Measurements from ENCODE around the gene SIK2.

The SIK2 gene

DNA sequence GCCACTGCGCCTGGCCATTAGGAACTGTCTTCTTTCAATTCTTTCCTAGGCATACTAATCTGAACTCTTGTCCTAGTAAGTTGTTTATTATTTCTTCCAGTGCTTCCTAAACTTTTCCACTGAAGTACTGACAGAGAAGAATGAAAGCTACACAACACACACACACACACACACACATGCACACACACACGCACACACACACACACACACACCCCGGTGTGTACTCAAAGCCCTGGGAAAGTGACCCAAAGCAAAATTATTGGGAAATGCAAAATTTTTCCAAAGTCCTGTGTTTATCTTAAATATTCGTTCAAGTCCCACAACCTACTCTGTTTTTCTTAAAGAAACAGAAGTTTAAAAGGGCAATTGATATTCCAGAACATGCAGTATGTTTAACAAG lies 19.4 kb upstream of the SIK2 start:
- DNase-seq = no peak

DNA sequence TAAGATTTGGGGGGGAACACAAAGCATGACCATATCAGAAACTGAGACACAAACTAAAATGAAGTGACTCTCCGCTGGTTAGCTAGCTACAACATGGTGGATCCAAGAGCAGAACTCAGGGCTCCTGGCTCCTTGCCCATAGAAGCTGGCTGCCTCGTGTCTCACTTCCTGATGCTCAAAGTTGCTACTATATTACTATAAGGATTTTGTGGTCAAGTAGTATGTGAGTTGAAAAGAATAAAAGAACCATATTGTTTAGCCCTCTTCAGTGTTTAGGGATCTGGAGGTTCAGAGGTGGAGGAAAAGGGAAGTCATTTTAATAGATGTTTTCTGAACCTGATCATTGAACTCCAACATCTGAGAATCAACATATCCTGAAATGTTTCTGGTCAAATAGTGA lies 16.9 kb upstream of the SIK2 start:
- no peak for DNase-seq

DNA sequence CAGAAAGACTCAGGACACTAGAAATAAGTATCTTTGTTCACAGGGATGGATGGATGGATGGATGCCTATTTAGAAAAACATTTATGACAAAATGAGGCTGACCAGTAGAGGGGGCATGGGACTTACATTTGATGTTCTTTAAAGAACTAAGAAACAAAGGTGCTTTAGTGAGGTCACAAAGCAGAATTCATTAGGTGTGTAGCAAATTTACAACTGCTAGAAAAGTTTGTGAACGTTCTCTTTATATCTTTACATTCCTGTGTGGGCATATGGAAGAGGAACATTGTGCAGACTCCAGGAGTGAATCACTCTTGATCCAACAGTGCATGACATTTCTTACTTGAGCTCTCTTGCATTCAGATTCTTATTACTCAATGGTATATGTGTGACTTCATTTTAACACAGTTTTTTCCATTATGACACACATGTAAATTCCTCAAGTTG lies 15.8 kb upstream of the SIK2 start:
- no peak for DNase-seq

DNA sequence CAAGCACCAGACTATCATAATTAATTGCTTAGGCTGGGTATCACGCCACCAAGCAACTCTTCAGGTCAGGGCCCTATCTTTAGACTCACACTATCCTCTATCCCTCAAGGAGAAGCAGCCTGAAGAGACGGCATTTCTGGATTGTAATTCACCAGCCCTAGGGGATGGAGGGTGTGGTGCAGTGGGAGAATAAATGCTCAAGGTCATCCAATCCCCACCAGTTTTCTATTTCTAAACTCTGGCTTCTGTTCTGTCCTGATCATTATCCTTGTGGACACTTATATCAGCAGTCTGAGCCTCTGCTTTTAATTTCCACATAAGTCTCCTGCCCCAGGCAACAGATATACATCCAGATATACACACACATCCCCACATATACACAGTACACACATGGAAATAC lies 13.1 kb upstream of the SIK2 start:
- no peak for DNase-seq

- DNase-seq = no peak
Measured at GRCh38 chr11:111589886-111590499, 12.3 kb upstream of the SIK2 start.

DNA sequence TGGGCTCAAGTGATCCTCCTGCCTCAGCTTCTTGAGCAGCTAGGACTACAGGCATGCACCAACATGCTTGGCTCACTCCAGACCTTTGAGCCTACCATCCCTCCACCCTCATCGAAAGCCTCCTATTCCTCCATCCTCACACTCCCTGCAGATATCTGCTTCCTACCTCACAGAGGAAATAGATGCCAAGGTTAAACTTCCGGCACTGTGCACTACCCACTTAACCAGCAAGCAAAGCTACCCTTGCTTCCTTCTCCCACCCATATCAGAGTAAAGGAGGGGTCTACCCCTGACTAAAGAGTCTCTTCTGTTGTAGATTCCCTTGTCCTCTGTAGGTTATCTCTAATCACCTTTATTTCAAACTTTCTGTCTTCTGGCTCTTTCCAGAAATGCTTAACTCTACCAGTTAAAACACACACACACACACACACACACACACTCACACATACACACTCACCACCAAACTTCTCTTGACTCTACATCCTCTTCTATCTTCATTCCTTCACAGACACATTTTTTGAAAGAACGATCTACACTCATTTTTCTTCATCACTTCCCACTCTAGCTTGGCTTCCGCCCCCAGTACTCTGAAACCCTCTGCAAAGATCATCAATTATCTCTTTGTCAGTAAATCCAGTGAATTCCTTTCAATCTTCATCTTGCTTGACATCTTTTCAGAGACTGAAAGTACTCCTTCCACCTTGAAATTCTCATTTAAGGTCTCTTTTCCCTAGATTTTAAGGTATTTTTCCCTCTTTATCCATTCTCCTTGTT lies 10.9 kb upstream of the SIK2 start:
- DNase-seq = no peak

DNA sequence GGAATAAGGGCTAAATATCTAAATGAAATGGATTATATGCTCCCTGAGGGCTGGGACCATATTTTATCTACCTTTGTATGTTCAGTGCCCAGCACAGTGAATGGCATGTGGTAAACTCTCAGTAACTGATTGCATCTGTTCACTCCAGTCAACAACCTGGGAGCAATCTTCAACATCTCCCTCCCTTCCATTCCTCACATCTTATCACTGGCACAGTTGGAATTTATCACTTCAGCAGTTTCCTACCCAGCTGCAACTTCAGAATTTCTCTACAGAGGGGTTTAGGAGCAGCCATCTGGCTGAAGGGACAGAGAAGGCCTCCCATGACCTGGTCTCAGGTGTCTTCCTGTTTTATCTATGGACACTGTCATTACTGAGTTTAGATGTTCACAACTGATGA lies 9.8 kb upstream of the SIK2 start:
- no peak for DNase-seq

GRCh38 chr11:111596319-111596718 lies 5.9 kb upstream of the SIK2 start:
- no peak for DNase-seq

- no peak for DNase-seq
Measured at GRCh38 chr11:111598148-111598547, 4.1 kb upstream of the SIK2 start.

GRCh38 chr11:111598559-111598958 lies 3.7 kb upstream of the SIK2 start:
- DNase-seq = no peak

- DNase-seq = no peak
Measured at GRCh38 chr11:111601636-111601978, 642 bp upstream of the SIK2 start.

DNA sequence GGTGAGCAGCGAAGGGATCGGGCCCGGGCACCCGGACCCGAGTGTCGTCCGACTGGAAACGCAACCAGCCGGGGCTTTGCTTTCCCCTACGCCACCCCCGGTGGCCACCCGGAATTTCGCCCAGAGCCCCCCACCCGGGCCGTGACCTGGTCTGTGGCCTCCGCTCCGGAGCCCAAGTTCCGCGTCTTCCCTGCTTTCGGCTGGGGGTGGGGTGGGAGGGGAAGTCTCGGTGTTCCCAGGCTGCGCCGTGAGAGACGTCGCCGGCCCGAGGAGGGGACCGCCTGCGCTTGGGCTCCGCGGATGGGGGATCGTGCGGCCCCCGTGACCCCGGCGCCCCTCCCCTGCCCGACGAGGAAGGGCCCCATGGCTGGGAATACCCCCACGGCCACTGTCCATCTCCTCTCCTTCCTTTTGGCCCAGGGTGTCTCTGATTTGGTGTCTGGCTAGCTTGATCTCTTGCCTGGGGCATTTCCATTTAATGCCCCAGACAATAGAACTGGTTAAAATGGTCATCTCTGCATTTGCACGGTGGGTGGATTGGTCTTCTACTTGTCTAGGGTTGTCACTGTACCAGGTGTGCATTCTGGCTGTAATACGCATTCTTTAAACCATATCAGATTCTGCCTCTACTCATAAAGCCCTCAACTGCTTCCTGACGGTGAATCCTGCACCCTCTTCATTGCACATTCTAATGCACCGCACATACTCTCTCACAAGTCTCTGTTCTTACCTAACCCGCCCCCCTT lies 789 bp downstream of the SIK2 start:
- no peak for DNase-seq

- no peak for DNase-seq
Measured at GRCh38 chr11:111603611-111604130, 1.4 kb downstream of the SIK2 start.

DNA sequence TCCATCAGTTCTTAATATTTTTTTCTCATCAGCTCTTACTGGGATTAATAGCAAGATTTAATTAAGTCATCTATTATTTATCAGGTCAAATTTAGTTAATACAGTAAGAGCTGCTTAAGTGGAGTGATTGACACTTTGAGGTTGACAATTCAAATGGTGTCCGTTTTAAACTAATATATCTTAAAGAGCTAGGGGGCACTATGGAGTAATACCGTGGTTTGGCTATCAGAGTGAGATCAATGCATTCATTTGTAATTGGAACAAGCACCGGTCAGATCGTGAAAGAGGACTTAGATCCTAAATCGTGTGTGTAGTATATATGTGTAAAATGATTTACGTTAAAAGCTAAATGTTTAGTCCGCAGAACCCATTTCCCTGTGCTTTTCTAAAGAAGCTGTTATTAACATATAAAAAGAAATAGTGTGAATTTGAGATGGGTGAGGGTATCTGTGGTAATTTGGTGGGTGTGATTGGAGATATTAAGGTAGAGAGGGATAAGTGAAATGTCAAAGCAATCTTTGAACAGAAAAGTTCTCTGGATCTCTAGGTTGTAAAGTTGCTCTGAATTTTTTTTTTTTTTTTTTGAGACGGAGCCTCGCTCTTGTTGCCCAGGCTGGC lies 2.3 kb downstream of the SIK2 start:
- no peak for DNase-seq

GRCh38 chr11:111605681-111606080 lies 3.4 kb downstream of the SIK2 start:
- DNase-seq = no peak

- DNase-seq = no peak
Measured at GRCh38 chr11:111606986-111607385, 4.7 kb downstream of the SIK2 start.

GRCh38 chr11:111607751-111608150 lies 5.5 kb downstream of the SIK2 start:
- DNase-seq = no peak

DNA sequence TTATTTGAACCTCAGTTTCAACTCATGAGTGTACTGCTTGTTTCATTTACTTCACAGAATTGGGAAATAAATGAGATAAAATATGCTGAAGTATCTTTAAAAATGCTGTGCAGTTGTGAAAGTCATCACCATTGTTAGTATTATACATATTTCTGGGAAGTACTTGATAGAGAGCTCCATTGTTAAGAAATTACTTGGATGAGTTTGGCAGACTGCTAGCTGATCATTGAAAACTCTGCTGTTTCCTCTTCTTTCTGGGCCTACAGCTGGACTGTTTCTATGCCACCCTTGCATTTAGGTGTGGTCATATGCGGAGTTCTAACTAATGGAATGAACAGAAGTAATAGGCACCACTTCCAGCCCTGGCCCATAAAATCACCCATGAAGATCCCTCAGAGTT lies 10.0 kb downstream of the SIK2 start:
- DNase-seq = no peak

DNA sequence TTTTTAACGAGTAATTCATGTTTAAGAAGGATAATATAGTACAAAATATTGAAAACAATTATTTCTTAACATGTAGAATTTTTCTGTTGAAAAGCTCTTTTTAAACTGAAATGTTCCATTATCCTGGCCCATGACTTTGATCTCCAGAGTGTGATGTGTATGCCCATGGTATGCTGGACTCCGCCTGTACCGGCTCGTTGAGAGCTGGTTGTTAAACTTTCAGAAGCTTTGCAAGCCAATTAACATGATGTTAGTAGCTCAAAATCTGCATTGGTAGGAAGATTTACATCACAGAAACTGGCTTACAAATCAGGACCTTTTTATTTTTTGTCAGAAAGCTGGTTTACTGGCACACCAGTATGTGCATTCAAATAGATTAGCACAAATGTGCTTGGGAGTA lies 15.0 kb downstream of the SIK2 start:
- DNase-seq = no peak

GRCh38 chr11:111620518-111620917 lies 18.3 kb downstream of the SIK2 start:
- no peak for DNase-seq

DNA sequence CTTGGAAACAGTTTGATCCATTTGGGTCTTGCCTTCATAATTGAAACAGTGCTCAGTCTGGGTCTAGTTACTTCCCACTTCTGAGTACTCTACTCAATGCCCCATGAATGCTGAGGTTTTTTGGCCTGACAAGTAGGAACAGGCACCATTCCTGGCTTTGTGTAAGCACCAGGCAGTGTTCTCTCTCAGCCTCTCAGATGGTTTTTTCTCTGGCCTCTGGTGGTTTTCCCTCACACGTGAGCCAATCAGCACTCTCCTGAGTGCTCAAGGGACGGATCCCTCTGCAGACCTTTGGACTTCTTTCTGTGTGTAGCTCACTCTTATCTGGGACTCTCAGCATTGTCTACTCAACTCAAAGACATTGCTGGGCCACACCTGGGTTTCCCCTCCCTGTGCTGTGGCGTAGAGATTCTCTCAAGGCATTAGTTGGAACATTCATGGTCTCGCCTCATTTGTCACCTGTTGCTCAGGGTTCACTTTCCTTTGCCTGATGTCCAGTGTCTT lies 21.3 kb downstream of the SIK2 start:
- DNase-seq = no peak

DNA sequence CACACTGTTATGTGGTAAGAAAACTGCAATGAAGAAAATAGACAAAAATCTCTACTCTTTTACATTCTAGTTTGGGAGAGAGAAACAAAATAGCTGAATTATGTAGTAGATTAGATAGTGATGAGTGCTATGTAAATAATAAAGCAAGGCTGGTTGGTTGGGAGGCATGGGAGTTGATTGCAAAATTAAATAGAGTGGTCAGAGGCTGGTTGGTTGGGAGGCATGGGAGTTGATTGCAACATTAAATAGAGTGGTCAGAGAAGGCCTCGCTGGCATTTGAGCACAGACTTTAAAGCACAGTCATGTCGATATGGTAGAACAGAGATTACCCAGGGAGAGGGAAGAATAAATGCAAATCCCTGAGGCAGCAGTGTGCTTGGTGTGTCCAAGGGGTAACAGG lies 22.4 kb downstream of the SIK2 start:
- DNase-seq = no peak

GRCh38 chr11:111627591-111627990 lies 25.3 kb downstream of the SIK2 start:
- no peak for DNase-seq
